HG02840 (cell line): ENCODE data around the gene ANAPC5.
"Not testable (repeated sequence)": the region's sequence is repeated elsewhere in the genome, so short reads cannot be mapped to it uniquely, and the experiment has no call there.

Source experiments
- ATAC-seq: cut with Tn5 transposase; IDR thresholded peaks from one replicate; pipeline ENCODE4 v1.9.1; 2021; ENCODE audit warnings: mild to moderate bottlenecking, moderate library complexity, moderate number of reproducible peaks; ENCODE audit not compliant: unreplicated experiment, low FRiP score

The ANAPC5 gene

DNA sequence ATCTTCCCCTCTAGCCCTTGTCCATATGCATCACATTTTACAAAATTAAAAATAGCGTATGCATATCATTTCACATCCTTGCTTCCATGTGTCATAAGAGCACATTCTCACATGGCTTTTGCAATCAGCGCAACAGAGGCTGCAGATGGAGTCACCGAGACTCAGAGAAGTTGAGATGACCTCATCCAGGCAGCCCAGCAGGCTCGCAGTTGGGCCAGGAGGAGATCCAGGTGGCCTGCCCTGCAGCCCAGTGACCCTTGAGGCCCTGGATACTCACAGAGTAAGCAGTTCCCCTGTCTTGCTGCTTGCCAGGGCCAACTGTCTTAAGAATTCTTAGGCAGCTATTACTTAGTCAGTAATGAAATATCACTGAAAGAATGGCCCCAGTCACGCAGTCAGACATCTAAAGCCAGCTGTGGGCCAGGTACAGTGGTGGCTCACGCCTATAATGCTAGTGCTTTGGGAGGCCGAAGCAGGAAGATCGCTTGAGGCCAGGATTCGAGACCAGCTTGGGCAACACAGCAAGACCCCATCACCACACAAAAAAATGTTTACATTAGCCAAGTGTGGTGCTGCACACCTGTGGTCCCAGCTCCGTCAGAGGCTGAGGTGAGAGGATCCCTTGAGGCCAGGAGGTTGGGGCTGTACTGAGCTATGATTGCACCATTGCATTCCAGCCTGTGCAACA is 64.8 kb downstream of the ANAPC5 start:
- no peak for ATAC-seq

DNA sequence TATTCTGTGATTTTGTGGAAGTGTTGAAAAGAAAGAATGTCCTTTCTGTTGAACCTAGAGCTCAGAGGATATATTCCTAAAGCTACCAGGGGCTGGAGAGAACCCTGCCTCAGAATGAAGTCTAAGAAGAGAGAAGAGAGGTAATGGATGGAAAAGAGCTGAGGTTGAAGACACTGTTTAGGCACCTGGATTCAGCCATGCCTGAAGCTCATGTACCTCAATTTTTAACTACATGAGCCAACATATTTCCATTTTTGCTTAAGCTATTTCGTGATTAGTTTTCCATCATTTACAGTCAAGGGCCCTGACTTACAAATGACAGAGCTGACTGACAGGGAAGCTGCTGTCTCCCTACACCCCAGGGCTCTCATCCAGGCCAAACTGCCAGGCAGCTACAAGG is 66.4 kb downstream of the ANAPC5 start:
- ATAC-seq = no peak

DNA sequence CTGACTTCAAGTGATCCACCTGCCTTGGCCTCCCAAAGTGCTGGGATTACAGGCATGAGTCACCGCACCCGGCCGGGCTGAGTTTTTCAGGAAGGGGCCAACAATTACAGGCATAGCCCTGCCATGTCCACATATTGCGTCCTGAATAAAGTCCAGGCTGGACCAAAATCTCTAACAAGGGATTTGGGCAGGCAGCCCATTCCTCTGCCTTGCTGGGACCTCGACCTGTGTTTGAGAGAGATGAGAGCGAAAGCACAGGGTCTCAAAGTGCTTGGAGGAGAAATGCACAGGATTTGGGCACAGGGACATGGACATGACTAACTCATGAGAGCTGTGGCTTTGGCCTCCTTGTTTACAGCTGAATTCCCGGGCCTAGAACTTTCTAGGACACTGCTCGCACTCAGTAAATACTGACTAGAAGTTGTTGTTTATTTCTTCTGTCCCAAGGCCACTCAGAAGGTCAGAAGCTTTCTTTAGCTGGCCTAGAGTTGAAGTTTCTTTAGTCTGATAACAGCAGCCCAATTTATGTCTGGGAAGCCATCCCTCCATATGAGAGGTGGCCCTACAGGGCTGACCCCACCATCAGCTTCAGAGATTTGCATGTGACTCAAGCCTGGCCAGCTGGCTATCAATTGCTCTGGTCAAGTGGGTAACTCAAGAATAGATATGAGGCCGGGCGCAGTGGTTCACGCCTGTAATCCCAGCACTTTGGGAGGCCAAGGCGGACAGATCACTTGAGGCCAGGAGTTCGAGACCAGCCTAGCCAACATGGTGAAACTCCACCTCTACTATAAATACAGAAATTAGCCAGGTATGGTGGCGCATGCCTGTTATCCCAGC is 67.4 kb downstream of the ANAPC5 start:
- no peak for ATAC-seq

DNA sequence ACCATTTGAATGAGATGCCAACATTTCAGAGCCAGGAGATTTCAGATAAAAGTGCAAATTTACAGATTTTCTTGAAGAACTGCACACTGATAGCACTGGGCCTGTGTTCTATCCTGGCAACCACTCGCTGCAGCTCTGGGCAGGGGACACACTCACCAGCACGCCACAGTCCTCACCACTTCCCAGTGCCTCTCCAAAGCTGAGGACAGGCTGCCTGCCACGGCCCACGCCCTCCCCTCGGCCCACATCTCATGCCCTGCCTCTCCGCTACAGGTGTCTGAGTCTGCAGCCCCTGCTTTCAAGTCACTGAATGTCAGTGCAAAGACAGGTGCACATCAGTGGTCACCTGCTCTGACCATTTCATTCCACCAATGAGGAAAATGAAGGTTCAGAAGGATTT is 68.4 kb downstream of the ANAPC5 start:
- ATAC-seq = no peak

DNA sequence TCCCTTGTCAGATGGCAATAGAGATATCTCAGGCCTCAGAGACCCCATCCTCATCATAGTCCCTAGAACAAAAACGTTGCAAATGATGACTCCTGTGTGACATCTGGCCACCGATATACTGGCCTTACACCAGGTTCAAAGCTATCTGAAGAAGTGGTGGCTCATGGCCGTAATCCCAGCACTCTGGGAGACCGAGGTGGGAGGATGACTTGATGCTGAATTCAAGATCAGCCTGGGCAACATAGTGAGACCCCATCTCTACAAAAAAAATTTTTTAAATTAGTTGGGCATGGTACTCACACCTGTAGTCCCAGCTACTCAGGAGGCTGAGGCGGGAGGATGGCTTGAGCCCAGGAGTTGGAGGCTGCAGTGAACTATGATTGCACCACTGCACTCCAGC is 68.8 kb downstream of the ANAPC5 start:
- no peak for ATAC-seq

DNA sequence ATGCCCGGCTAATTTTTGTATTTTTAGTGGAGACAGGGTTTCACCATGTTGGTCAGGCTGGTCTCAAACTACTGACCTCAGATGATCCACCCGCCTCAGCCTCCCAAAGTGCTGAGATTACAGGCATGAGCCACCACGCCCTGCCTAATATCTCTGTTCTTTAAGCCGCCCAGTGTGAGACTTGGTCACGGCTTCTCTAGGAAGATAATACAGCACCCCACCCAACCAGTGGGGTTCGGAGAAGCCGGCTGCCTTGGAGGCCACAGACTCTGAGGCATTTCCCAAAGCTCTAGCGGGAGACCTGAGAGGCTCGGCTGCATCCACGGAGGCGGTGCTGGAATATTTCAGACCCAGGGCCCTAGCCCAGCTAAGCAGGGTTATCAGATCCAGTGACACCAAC is 69.3 kb downstream of the ANAPC5 start:
- not testable (repeated sequence) for ATAC-seq

DNA sequence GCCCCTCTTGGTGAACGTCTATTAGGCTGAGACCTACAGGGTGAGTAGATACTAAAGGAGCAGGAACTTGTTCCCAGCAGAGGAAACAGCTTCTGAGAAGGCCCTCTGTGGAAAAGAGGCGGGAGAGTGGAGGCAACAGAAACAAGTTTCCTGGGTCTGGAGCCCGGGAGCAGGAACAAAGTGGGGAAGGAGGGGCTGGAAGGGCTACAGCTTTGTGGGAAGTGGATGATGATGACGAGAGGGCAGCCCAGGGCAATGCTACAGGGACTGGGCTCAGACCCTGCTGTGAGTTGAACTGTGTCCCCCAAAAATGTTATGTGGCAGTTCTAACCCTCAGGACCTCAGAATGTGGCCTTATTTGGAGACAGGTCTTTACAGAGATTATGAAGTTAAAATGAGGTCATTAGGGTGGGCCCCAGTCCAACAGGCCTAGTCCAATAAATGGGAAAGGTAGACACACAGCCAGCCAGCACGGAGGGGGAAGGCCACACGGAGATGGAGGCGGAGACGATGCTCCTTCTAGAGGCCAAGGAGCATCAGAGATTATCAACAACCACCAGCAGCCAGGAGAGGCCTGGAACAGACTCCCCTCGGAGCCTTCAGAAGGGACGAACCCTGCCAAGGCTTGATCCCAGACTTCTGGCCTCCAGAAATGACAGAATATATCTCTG is 70.0 kb downstream of the ANAPC5 start:
- no peak for ATAC-seq

DNA sequence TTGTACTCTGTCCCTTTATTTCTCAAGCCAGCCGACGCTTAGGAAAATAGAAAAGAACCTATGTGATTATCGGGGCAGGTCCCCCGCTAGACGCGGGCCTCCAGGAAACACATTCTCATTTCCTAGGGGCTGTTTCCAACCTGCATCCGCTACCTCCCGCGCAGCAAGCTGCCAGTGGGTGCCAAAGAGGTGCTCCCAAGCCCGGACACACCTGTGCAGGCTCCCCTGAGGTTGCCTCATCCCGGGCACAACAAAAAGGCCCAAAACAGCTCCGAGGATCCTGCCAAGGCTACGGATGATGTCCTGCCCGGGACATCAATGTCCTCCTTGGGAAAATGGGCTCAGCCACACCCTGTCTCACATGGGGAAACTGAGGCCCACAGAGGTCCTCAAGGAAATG is 71.1 kb downstream of the ANAPC5 start:
- ATAC-seq = not testable (repeated sequence)

DNA sequence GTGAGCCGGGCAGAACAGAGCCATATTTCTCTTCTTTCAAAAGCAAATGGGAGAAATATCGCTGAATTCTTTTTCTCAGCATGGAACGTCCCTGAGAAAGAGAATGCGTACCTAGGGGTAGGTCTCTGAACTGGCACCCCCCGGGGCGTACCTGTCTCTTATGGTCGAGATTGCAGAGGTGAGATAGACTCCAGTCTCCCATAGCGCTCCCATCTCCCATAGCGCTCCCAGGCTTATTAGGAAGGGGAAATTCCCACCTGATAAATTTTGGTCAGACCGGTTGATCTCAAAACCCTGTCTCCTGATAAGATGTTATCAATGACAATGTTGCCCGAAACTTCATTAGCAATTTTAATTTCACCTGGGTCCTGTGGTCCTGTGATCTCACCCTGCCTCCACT is 71.7 kb downstream of the ANAPC5 start:
- ATAC-seq = not testable (repeated sequence)

DNA sequence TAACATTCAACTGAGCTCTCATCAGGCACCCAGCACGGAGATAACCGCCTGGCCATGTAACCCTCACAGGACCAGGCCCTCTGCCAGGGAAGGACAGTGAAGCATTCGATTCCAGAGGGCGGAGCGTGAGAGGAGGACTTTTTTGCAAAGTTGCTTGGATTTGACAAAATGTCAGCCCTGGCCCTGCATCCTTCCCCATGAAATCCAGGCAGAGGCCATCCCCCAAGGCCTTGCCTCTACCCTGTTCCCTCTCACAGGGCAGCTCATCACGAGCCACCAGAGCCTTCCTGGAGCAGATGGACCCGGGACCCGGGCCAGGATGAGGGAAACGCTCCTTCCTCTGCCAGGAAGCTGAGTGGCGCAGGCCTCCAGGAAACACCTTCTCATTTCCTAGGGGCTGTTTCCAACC is 72.7 kb downstream of the ANAPC5 start:
- no peak for ATAC-seq

DNA sequence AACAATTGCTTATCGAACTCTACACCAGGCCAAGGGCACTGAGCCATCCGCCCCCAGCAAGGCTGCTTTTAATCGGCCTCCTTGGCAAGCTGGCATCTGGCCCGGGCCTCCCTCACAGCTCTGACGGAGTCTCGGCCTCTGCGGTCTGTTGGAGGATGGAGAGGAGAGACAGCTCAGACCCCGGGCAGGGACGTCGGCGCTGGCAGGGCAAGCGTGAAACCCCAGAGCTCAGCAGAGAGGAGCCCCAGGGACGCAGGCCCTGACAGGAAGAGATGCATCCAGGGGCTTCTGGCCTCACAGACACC is 73.2 kb downstream of the ANAPC5 start:
- no peak for ATAC-seq

DNA sequence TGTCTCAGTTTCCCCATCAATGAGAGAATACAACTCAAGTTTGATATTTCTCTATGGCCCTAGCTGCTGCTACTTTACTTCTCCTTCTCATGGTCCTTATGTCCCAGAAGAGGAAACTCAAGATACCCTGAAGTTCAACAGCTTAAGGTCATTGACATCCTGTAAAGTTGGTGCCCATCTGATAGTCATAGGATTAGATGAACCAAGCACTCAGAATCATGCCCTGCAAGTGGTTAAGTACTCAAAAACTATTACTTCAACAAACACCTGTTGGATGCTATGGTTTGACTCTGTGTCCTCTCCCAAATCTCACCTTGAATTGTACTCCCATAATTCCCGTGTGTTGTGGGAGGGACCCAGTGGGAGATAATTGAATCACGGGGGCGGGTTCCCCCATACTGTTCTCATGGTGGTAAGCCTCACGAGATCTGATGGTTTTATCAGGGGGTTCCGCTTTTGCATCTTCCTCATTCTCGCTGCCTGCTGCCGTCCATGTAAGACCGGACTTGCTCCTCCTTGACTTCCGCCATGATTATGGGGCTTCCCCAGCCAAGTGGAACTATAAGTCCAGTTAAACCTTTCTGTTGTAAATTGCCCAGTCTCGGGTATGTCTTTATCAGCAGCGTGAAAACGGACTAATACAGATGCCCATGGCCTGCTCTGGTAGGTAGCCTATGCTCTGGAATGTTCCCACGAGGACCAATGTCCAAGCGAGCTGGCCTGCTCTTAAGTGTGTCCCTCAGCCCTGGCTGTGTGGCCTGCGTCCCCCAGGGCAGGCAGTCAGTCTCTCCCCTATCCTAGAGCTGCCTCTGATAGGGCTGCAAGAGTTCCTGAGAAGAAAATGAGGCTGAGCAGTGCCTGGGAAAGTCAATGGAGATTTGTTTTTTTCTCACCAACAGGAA is 73.8 kb downstream of the ANAPC5 start:
- no peak for ATAC-seq

DNA sequence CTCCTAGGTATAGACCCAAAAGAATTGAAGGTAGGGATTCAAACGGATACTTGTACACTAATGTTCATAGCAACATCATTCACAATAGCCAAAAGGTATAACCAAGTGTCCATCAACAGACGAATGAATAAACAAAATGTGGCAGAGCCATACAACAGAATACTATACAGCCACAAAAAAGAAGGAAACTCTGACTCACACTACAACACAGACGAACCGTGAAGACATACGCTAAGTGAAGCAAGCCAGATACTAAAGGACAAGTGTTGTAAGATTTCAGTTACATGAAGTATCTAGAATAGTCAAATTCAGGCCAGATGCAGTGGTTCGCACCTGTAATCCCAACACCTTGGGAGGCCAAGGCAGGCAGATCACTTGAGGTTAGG is 74.8 kb downstream of the ANAPC5 start:
- ATAC-seq = no peak

DNA sequence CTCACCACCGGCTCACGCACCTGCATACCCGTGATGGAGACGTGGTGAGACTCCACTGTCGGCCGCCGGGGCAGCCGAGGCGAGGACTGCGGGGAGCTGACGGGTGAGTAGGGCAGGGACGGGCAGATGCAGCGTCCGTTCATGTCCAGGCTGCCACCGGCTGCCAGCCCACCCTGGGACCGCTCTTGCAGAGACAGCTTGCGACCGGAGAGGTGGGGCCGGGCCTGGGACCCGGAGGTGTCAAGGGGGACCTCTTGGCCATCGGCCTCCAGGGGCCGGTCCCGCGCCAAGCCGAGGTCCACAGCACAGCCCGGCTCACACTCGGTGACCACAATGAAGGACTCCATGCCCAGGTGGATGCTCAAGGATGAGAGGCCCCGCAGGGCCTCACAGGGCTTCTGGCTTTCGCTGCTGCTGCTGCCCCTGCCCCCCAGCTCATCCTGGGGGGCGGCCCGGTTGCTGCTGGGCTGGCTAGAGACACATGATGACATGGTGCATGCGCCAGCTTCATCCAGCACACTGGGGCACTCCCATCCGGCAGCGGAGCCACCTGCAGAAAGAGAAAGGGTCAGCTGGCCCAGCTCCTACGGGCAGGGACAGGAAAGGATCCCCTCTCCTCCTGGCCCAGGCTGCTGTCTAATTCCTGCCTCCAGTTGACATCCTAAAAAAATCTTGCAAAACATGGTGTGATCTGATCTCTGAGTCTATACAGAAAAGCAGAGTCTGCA is 78.0 kb downstream of the ANAPC5 start:
- no peak for ATAC-seq

DNA sequence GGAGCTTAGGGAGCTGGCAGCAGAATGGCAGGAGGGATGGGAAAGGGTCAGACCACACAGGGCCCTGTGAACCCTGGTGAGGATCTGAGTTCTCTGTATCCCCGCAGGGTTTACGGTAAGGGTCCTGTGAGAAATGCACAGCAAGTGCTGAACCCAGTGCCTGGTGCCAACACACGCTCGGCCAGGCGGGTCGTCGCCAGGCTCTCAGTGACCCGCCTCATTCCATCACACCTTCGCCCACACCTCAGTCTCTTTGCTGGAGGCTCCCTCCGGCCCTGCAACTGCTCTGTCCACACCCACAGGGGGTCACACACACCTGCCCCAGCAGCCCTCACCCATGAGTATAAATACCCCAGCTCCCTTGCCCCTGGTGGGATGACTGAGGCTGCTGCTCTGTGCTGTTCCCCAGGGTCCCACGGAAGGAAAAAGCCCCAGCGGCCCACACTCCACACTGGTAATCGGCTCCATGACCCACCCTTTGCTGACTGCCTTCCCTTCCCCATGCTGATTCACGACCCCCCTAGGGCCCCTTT is 78.8 kb downstream of the ANAPC5 start:
- no peak for ATAC-seq

DNA sequence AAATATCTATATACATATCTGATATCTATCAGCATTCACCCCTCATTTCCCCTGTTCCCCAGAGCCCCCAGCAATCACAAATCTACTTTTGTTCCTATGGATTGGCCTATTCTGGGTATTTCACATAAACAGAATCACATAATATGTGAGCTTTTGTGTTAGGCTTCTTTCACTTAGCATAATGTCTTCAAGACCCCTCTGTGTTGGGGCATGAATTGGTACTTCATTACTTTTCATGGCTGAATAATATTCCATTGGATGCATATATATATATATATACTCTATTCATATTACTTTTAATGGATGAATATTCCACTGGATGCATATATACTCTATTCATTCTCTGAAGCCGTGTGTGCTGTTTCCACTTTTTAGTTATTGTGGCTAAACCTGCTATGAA is 84.4 kb downstream of the ANAPC5 start:
- no peak for ATAC-seq

DNA sequence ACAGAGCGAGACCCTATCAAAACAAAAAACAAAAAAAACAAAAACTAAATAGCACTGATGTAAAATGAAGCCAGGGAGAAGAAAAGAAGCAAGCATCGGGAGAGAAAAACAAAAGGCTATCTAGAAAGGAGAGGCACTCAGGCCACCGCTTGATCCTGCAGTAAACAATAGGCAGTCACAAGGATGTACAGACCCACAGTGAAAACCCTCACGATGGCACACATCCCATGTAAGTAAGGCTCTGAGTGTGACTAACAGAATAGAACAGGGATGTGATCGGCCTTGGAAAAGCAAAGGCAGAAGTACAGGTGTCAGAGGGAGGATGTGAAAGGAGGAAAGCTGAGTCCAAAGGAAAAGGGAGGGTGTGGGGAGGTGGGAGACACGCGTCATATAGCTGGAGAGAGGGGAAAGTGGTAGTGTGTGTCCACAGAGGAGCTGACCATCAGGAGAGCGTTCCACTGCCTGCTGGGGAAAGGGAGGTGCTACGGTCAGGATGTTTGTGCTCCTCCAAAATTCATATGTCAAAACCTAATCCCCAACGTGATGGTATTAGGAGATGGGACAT is 87.2 kb downstream of the ANAPC5 start:
- no peak for ATAC-seq

DNA sequence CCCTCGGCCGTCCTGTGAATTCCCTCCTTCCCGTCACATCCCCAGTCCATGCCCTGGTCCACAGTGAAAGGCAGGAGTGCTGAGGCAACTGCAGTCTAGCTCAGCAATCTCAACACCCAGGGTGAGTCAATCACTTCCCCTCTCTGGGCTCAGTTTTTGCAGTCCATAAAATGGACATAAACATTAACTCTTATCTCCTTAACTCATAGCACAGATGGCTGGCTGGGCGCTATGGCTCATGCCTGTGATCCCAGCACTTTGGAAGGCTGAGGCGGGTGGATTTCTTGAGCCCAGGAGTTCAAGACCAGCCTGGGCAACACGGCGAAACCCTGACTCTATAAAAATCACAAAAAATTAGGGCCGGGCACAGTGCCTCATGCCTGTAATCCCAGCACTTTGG is 88.1 kb downstream of the ANAPC5 start:
- no peak for ATAC-seq

DNA sequence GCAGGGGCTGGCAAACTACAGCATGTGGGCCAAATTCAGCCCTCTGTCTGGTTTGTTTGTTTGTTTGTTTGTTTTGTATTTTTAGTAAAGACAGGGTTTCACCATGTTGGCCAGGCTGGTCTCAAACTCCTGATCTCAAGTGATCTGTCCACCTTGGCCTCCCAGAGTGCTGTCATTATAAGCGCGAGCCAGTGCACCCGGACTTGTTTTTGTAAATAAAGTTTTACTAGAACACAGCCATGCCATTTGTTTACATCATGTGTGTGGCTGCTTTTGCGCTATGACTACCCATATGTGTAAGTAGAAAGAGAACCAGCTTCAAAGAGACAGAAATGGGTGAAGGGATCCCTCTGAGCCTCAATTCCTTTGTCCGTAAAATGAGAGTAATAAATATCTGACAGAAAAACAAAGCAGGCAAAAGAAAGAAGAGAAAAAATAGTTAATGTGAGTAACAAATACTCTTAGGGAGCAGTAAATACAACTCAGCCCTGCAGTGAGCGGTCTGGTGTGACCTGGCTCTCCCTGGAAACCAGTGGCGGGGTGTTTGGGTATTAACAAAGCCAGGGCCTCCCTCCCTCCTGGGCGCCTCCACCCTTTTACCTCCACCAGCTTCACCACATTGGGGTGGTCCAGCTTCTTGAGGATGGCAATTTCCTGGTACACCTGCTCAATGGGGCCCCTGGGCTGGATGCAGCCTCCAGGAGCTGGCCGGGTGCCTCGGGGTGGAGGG is 88.8 kb downstream of the ANAPC5 start:
- no peak for ATAC-seq
